Transverse colon (tissue), 4 donors: ENCODE data around the gene LAMB1. TPM values are rescaled to one million over a fixed set of nuclear protein-coding genes. Genes with fewer than 3 reads are reported as not detected.

Experiments used
- DNase-seq: peaks from one replicate; pipeline ENCODE4 v3.0.0-alpha.2; 2019
- H3K27ac ChIP-seq, 4 donors: fragments of 200-600 bp; sonication (generic); 2 replicates each; pipeline ENCODE4 v1.5.1; 2016 to 2018; ENCODE audit warnings: inconsistent platforms in 4 of 4
- H3K27me3 ChIP-seq: fragments of 200-600 bp; sonication (generic); 2 replicates; pipeline ENCODE4 v1.5.1; 2017; ENCODE audit warnings: inconsistent platforms
- H3K36me3 ChIP-seq, 4 donors: fragments of 200-600 bp; sonication (generic); 2 replicates each; pipeline ENCODE4 v1.5.1; 2017 to 2019; ENCODE audit warnings: inconsistent platforms in 4 of 4
- H3K4me1 ChIP-seq, 4 donors: fragments of 200-600 bp; sonication (generic); 2 replicates each; pipeline ENCODE4 v1.5.1; 2017 to 2020; ENCODE audit warnings: inconsistent platforms in 4 of 4
- H3K4me3 ChIP-seq, 4 donors: fragments of 200-600 bp; sonication (generic); 1 replicate in 1 of 4; 2 replicates in 3 of 4; pipeline versions ENCODE4 v1.5.1 to v1.6.1; 2017 to 2019; ENCODE audit warnings: inconsistent platforms in 4 of 4
- H3K9me3 ChIP-seq, 2 donors: fragments of 200-600 bp; sonication (generic); 2 replicates each; pipeline ENCODE4 v1.5.1; 2017 to 2019; ENCODE audit warnings: inconsistent platforms in 2 of 2
- EP300 ChIP-seq: sonication (generic); formaldehyde crosslinking; IDR thresholded peaks from one replicate; pipeline ENCODE4 v1.6.1; 2017; ENCODE audit warnings: antibody characterized with exemption, low read depth
- POLR2A ChIP-seq: fragments of 450-650 bp; IDR thresholded peaks from one replicate; pipeline ENCODE4 v1.6.1; 2016; ENCODE audit warnings: antibody characterized with exemption, mild to moderate bottlenecking, moderate library complexity
- POLR2AphosphoS5 ChIP-seq, 3 donors: sonication (generic); formaldehyde crosslinking; IDR thresholded peaks; one replicate each; pipeline ENCODE4 v1.6.1; 2016; ENCODE audit warnings: antibody characterized with exemption in 3 of 3
- WGBS, 2 donors: methylation state at CpG; one replicate each; pipeline ENCODE4 v1.1.5; 2018; ENCODE audit warnings: low coverage in 1 of 2; 5-methylcytosine and 5-hydroxymethylcytosine counted together
- in situ Hi-C, 4 donors: fragments of 200-750 bp; cut with MboI; loops; one replicate each; pipeline versions ENCODE4 v1.15.0 to v1.15.1; 2017; ENCODE audit warnings: low sequenced_read_pairs in 3 of 4, low pct_ligation_motif_present in 1 of 4, low pct_unique_long_range_greater_than_20kb in 1 of 4
- intact Hi-C: fragments of 100-400 bp; cut with DNase I; formaldehyde crosslinking; loops from one replicate; pipeline ENCODE4 v1.15.1; 2023; ENCODE audit warnings: low total_unique reads
- total RNA-seq, 4 donors: library from RNA; depleted of rRNA; stranded (reverse); fragments of >200 nt; gene quantifications; one replicate each; pipeline ENCODE4 v1.1.0, GENCODE V29; 2016
- TF ChIP-seq, protein P1 (sequence below), 5 experiments: fragments of 200-600 bp in 3 of 5; fragments of 450-650 bp in 2 of 5; sonication (generic) in 3 of 5; IDR thresholded peaks; 1 replicate in 2 of 5; 2 replicates in 3 of 5; pipeline ENCODE4 v1.5.1; 2016 to 2017; ENCODE audit warnings: antibody characterized with exemption in 5 of 5, inconsistent platforms in 3 of 5, mild to moderate bottlenecking in 2 of 5, moderate library complexity in 1 of 5

Gene LAMB1
- total RNA-seq, 4 donors from 2014 or later = 54.2 to 119 (median 90.3) TPM

DNA sequence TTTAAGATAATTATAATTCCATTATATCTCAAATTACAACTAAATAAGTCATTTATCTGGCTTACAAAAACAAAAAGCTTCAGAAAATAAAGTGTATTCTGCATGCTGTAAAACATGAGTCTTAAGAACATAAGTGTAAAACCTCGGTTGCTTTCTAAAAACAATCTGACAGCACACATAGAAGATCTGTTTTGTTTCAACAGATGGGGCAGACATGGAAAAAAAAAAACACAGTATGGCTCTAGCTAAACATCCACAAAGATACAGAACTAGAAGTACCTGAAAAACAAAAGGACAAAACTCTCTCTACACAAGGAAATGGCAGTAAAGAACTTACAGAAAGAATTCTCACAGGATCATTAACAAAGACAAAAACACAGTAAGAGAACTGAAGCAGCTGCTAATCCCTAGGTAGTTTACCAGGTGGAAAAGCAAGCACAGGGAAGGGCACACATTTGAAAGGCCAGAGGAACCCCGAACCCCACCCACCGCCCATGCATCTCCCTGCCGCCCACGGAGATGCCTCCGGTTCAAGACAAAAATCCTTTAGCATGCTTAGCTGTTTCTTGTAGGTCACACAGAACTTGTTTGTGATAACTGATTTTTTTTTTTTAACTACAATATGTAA lies 69.5 kb downstream of the LAMB1 start:
- intact Hi-C loops (loop anchor here (10.0 kb wide), 1 partner anchor 71 kb away; the partner anchor contains the start of gene LAMB1), in situ Hi-C loops (no loop called here)
- peak in 1 of 3 donors; percentile 39 for TF ChIP-seq POLR2AphosphoS5 (IDR thresholded peaks at IDR 0.05)
- TF ChIP-seq, protein P1, sequence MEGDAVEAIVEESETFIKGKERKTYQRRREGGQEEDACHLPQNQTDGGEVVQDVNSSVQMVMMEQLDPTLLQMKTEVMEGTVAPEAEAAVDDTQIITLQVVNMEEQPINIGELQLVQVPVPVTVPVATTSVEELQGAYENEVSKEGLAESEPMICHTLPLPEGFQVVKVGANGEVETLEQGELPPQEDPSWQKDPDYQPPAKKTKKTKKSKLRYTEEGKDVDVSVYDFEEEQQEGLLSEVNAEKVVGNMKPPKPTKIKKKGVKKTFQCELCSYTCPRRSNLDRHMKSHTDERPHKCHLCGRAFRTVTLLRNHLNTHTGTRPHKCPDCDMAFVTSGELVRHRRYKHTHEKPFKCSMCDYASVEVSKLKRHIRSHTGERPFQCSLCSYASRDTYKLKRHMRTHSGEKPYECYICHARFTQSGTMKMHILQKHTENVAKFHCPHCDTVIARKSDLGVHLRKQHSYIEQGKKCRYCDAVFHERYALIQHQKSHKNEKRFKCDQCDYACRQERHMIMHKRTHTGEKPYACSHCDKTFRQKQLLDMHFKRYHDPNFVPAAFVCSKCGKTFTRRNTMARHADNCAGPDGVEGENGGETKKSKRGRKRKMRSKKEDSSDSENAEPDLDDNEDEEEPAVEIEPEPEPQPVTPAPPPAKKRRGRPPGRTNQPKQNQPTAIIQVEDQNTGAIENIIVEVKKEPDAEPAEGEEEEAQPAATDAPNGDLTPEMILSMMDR (IDR thresholded peaks at IDR 0.05) = no peak
- TF ChIP-seq POLR2A = no peak
- TF ChIP-seq EP300 = no peak
- Histone ChIP-seq H3K4me3 (no peak overlapping the region), H3K27ac (peak overlapping the region in 3 of 4 donors; percentile 56 to 78 (median 63)), H3K9me3 (no peaks in the 10 kb centered on the region), H3K36me3 (peaks cover 0 to 31% (median 7%) of the 10 kb centered on the region in 4 donors), H3K4me1 (peaks cover 7 to 31% (median 10%) of the 10 kb centered on the region in 4 donors), H3K27me3 (no peaks in the 10 kb centered on the region)
- DNase-seq = no peak
- WGBS, 2 donors = 70 to 73% methylated on average over 6 of the region's 6 CpGs

DNA sequence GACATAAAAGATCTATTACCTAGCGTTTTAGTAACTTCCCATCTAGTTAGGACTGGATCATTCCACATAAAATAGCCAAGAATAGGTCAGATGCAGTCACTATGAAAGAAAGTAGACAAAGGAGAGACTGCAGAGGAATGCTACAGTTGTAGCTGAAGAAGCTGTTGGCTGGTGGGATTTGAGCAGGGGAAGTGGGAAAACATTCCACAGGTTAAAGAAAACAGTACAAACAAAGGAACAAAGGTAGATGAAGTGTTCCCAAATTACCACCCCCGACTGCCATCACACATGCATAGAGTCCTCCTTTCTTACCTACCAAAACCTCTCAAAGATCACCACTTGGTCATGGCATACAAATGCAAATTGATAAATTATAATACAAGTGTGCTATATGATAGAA lies 70.2 kb downstream of the LAMB1 start:
- Histone ChIP-seq H3K4me1 (peaks cover 4 to 24% (median 7%) of the 10 kb centered on the region in 4 donors), H3K9me3 (no peaks in the 10 kb centered on the region), H3K27me3 (no peaks in the 10 kb centered on the region), H3K4me3 (no peak overlapping the region), H3K27ac (peak overlapping the region in 3 of 4 donors; percentile 56 to 78 (median 63)), H3K36me3 (peaks cover 0 to 38% (median 10%) of the 10 kb centered on the region in 4 donors)
- no peak for DNase-seq
- TF ChIP-seq POLR2AphosphoS5 (IDR thresholded peaks at IDR 0.05) = no peak
- TF ChIP-seq EP300 = no peak
- TF ChIP-seq, protein P1 (IDR thresholded peaks at IDR 0.05) = no peak
- in situ Hi-C loops (no loop called here), intact Hi-C loops (loop anchor here (10.0 kb wide), 1 partner anchor 72 kb away; the partner anchor contains the start of gene LAMB1)
- WGBS, 2 donors = 47 to 58% methylated on average over 2 of the region's 2 CpGs

DNA sequence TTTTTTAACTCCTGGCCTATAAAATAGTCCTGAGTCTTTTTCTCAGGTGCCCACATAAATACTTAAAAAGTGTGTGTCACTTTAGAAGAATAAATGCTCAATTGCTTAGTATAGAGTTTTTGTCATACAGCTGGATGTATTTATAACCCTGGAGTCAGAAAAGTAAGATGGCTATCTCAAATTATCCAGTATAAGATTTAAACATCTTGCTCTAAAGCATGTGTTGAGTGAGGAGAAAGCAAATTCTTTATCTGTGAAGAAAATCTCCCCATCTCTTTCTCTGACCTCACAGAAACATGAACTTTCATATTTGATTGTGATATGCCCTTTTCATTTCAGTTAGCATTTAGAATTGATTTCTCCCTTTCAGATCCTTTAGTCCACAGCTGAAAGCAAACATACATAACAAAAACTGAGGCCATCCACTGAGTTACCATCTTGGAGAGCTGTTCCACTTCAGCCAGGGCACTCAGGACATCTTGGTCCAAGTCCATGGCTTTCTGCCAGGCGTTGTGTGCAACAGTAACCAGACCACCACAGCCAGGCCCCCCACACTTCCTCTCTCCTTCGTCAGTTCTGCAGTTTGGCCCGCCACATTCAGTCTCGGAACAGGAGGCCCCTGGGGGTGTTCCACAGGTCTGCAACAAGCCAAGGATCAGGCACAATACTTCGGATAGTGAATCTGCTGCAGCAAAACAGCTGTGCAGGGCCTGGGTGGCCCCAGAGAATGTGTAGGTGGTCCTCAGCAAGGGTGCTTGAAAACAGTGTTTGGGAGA lies 71.0 kb downstream of the LAMB1 start:
- Histone ChIP-seq H3K4me1 (peaks cover 0 to 15% (median 7%) of the 10 kb centered on the region in 4 donors), H3K4me3 (no peak overlapping the region), H3K36me3 (peaks cover 0 to 40% (median 14%) of the 10 kb centered on the region in 4 donors), H3K27ac (peak overlapping the region; percentile 3 to 78 (median 38)), H3K27me3 (no peaks in the 10 kb centered on the region), H3K9me3 (no peaks in the 10 kb centered on the region)
- TF ChIP-seq, protein P1 (IDR thresholded peaks at IDR 0.05) = no peak
- TF ChIP-seq EP300 (no peak), POLR2A (no peak), POLR2AphosphoS5 (IDR thresholded peaks at IDR 0.05) (no peak)
- 63 to 80% methylated on average over 1 to 5 of the region's 5 CpGs for WGBS, 2 donors
- intact Hi-C loops (loop anchor here (10.0 kb wide), 1 partner anchor 73 kb away; the partner anchor contains the start of gene LAMB1), in situ Hi-C loops (no loop called here)
- DNase-seq = no peak

DNA sequence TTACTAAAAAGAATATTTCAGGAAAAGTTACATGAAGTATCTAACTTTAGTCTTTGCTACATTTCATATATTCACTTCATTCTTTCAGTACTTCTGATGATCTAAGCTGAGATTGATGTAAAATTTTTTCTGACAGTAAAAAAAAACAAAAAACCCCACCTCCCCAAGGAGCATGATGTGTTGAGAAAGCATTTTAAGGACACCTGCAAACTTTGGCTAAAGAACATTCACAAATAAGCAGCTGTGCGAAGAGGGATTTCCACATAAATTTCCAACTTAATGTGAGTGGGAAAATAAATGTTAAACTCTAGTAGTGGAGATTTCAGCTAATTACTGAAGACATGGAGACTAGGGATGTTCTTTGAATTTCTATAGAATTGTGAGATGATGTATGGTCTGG lies 76.5 kb downstream of the LAMB1 start:
- DNase-seq = no peak
- Histone ChIP-seq H3K9me3 (no peaks in the 10 kb centered on the region), H3K27ac (peak overlapping the region in 1 of 4 donors; percentile 6), H3K27me3 (no peaks in the 10 kb centered on the region), H3K36me3 (peaks cover 0 to 66% (median 33%) of the 10 kb centered on the region in 4 donors), H3K4me3 (no peak overlapping the region), H3K4me1 (peaks cover 0 to 25% (median 2%) of the 10 kb centered on the region in 4 donors)
- in situ Hi-C loops = no loop called here
- no peak for TF ChIP-seq EP300
- TF ChIP-seq POLR2A = no peak
- 89 to 100% methylated on average over 1 of the region's 1 CpG for WGBS, 2 donors
- intact Hi-C loops = no loop called here
